HG03354 (cell line): ENCODE results near the gene BZW1.

ENCODE experiments used
- ATAC-seq: cut with Tn5 transposase; IDR thresholded peaks from one replicate; pipeline ENCODE4 v1.9.1; 2021; ENCODE audit warnings: mild to moderate bottlenecking; ENCODE audit not compliant: unreplicated experiment, poor library complexity, severe bottlenecking

BZW1 gene

GRCh38 chr2:200864176-200865034 lies 52.7 kb downstream of the BZW1 start, which contains the start of gene CLK1:
Gene CLK1 (minus strand): TSS chr2:200864658. CDS start chr2:200861862, 2,796 bp downstream.
- peak; percentile 82 for ATAC-seq

- no peak for ATAC-seq
Observed at GRCh38 chr2:200869014-200869413, 57.3 kb downstream of the BZW1 start.

- no peak for ATAC-seq
Observed at GRCh38 chr2:200871151-200871550, 59.4 kb downstream of the BZW1 start.

- ATAC-seq, result no peak
Observed at GRCh38 chr2:200873560-200873959, 61.9 kb downstream of the BZW1 start.
